ES-I3 (cell line): Measurements from ENCODE around the gene KCNQ4.

ENCODE experiments used
- H3K36me3 ChIP-seq: 2 replicates; pipeline ENCODE4 v1.6.1; 2013; ENCODE audit warnings: mild to moderate bottlenecking, low read length, control low read depth, moderate library complexity; ENCODE audit not compliant: insufficient read depth
- H3K4me1 ChIP-seq: 2 replicates; pipeline ENCODE4 v1.6.1; 2013; ENCODE audit warnings: mild to moderate bottlenecking, control low read depth, low read length; ENCODE audit not compliant: insufficient read depth
- H3K9ac ChIP-seq: 2 replicates; pipeline ENCODE4 v1.6.1; 2013; ENCODE audit warnings: low read depth, mild to moderate bottlenecking, low read length, moderate library complexity
- H3K9me3 ChIP-seq: 2 replicates; pipeline ENCODE4 v1.6.1; 2013; ENCODE audit warnings: mild to moderate bottlenecking, low read length, moderate library complexity; ENCODE audit not compliant: control insufficient read depth, insufficient read depth

The KCNQ4 gene

DNA sequence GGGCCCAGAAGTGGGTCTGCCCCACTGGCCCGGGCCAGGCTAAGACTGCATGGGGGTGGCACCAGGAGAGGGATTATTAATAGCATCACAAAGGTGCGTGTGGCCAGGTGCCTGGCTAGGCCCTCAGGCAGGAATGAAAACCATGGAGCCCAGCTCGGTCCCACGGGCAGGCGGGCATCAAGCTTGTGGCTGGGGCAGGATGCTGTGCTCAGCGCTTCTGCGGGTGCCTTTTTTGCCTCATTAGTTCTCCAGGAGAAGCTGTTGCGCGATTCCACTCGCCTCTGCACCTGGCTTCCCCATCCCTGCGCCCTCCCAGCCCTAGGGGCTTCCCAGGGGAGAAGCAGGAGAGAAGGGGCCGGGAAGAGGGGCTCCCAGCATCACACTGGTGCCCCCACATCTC, 39.3 kb downstream of the KCNQ4 start:
- Histone ChIP-seq H3K36me3 (no peaks in the 10 kb centered on the region), H3K9me3 (no peaks in the 10 kb centered on the region; the same call in 1 of the 2 replicates), H3K9ac (no peak overlapping the region), H3K4me1 (peaks cover 17% of the 10 kb centered on the region)

DNA sequence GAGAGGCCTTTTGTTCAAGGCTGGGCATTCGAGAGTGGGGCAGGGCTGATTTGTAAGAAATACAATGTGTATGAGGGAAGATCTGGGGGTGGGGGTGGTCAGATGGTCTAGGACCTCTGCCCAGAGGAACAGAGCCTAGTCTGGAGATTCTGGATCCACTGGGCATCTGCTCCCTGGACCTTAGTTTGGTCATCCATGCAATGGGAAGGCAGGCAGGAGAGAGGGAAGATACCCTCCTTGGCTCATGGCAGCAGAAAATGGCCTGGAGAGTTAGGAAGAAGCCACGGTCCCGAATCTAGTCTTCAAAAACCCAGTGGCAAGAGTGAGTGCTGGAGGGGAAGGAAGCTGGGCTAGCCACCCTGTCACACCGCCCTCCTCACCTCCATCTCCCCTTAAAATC, 39.8 kb downstream of the KCNQ4 start:
- Histone ChIP-seq H3K4me1 (peaks cover 17% of the 10 kb centered on the region), H3K9me3 (no peaks in the 10 kb centered on the region; the same call in 1 of the 2 replicates), H3K36me3 (no peaks in the 10 kb centered on the region), H3K9ac (no peak overlapping the region)

DNA sequence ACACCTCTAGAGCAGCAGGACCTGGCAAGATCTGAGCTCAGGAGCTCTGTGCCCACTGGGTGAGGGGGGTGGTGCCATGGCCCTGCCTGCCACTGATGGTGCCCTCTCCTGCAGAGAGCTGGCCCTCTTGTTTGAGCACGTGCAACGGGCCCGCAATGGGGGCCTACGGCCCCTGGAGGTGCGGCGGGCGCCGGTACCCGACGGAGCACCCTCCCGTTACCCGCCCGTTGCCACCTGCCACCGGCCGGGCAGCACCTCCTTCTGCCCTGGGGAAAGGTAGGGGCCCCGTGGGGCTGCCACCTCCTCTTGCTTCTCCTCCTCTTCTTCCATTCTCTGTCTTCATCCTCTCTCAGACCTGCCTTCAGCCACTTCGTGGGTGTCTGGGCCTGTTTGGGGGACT, 40.4 kb downstream of the KCNQ4 start:
- Histone ChIP-seq H3K4me1 (peaks cover 17% of the 10 kb centered on the region), H3K36me3 (no peaks in the 10 kb centered on the region), H3K9ac (no peak overlapping the region), H3K9me3 (no peaks in the 10 kb centered on the region; the same call in 1 of the 2 replicates)

DNA sequence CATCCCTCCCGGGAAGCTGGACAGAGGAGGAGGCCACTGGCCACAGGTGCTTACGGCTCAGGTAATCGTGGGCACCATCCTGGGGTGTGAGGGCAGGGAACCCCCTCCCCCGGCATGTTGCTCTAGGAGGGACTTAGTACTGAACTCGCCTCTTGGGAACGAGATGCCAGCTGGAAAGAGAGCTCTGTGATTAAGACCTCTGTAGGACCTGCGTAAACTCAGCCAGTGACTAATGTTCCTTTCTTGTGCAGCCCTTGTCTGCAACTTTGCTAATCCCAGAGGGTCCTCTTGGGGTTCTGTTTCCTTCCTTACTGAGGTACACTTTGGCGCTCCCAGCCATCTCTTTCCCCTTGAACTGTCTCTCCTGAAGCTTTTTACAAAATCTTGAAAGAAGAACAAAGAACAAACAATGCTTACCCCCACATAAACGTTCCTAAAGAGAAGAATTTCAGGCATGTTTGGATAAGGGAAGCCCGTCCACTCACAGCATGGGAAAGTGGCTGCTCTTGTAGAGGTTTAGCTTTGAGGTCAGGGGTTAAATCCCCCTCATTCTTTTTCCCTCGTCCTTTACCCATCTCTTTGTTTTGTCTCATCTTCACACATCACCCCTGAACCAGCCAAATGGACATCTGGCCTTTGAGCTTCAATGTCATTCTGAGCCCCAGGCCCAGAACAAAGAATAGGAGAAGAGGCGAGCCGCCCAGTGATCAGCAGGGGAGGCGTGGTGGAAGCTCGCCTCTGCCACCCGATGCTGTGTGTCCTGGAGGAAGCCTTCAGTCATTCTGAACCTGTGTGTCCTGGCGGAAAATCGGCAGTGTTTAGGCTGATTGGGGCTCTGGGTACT, 41.2 kb downstream of the KCNQ4 start:
- H3K9ac ChIP-seq = no peak overlapping the region
- H3K36me3 ChIP-seq = no peaks in the 10 kb centered on the region
- H3K4me1 ChIP-seq = peaks cover 17% of the 10 kb centered on the region
- H3K9me3 ChIP-seq = no peaks in the 10 kb centered on the region; the same call in 1 of the 2 replicates

DNA sequence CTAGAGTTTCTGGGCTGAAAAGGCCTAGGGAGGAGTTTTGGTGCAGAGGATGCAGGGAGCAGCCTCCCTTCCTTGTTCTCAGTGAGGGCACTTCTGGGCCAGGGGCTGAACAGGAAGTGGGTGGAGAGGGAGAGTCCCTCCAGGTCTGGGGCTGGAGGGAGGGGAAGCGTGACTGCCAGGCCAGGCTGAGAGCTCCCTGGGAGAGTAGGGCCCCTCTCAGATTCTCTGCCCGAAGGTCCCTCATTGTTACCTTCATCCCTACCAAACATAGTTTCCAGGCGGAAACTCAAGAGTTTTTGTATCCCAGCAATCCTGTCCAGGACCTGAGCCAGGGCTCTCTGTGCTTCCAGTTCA, 41.8 kb downstream of the KCNQ4 start:
- Histone ChIP-seq H3K9me3 (no peaks in the 10 kb centered on the region; the same call in 1 of the 2 replicates), H3K36me3 (no peaks in the 10 kb centered on the region), H3K4me1 (peaks cover 17% of the 10 kb centered on the region), H3K9ac (no peak overlapping the region)

DNA sequence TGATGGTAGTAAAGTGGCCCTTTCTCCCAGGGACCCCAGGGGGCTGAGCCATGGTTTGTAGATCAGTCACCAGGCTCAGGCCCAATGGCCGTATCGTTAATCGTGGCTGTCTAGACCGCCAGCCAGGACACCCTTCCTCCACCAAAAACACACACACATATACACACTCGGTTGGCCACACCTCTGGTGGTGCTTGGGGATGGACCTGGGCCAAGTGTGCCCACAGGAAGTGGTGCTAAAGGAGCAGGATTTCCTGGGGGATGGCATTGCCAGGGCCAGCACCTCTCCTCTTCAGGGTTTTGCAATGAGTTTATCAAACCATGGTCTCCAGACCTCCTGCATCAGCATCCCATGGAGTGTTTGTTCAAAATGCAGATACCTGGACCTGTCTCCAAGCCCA, 42.4 kb downstream of the KCNQ4 start:
- no peak overlapping the region for H3K9ac ChIP-seq
- peaks cover 17% of the 10 kb centered on the region for H3K4me1 ChIP-seq
- no peaks in the 10 kb centered on the region; the same call in 1 of the 2 replicates for H3K9me3 ChIP-seq
- H3K36me3 ChIP-seq = no peaks in the 10 kb centered on the region

DNA sequence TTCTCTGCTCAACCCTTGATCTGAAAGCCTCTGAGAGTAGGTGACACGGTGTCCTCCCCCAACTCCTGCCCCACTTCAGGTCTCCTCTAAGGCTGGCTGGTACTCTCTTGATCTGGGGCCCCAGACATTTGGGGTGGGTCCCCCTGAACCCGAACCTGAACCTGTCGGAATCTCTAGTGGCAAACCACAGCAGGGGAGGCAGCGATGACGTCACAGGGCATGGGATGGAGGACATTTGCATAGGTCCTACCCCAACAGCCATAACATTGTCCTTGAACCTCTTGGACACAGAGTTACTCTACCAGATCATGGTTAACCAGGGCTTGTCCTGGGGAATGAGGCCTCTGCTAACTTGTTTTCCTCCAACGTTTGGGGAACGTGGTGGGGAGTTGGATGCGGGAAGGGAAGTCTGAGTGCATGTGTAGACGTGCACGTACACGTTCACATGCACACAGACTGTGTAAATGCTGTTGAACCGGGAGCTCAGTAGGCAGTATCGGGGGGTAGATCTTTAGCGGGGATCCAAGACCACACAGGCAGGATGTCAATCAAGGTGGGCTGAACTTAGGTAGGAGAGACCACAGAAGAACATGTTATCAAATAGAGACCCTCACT, 46.2 kb downstream of the KCNQ4 start:
- Histone ChIP-seq H3K4me1 (peaks cover 12% of the 10 kb centered on the region), H3K9me3 (no peaks in the 10 kb centered on the region; the same call in 1 of the 2 replicates), H3K9ac (no peak overlapping the region), H3K36me3 (no peaks in the 10 kb centered on the region)

DNA sequence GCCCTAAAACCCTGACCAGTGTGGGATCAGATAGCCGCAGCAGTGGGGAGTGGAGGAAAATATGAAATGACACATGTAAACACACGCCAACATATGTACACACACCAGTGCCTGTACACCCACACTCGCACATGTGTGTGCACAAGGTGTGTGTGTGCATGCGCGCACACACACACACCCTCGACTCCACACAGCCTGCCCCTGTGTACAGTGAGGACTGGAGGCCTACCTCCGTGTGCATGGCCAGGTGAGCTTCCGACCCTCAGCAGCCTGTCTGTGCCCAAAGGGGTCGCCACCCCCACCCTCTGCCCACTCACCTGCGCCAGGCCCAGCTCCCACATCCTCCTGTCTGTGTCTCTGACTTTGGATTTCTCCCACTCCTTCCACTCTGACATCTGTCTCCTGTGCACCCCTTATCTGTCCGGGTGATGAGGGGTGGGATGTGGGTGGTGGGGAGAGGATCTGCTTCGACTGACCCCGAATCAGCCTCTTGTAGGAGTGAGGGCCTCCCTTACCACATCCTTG, 46.9 kb downstream of the KCNQ4 start:
- Histone ChIP-seq H3K9ac (no peak overlapping the region), H3K9me3 (no peaks in the 10 kb centered on the region; the same call in 1 of the 2 replicates), H3K4me1 (peaks cover 12% of the 10 kb centered on the region), H3K36me3 (no peaks in the 10 kb centered on the region)

DNA sequence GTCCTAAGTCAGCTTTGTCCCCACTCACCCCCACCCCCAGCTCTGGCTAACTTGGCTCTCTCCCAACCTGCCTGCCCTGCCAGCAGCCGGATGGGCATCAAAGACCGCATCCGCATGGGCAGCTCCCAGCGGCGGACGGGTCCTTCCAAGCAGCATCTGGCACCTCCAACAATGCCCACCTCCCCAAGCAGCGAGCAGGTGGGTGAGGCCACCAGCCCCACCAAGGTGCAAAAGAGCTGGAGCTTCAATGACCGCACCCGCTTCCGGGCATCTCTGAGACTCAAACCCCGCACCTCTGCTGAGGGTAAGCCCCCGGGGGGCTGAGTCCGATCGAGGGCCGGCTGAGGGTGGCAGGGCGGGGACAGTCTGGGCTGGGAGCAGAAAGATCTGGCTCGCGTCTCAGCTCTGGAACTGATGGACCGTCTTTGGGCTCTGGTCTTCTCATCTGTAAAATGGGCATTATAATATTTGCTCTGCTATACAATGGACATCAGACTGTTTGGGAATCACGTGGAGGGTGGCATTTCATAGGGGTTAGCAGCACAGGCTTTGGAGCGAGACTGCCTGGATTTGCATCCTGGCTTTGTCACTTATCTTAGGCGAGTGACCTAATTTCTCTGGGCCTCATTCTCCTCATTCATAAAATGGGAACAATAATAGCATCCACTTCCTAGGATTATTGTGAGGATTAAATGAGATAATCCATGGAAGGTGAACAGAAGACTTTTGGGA, 47.6 kb downstream of the KCNQ4 start:
- no peak overlapping the region for H3K9ac ChIP-seq
- no peaks in the 10 kb centered on the region; the same call in 1 of the 2 replicates for H3K9me3 ChIP-seq
- peaks cover 5% of the 10 kb centered on the region; the same call in 1 of the 2 replicates for H3K4me1 ChIP-seq
- no peaks in the 10 kb centered on the region for H3K36me3 ChIP-seq

DNA sequence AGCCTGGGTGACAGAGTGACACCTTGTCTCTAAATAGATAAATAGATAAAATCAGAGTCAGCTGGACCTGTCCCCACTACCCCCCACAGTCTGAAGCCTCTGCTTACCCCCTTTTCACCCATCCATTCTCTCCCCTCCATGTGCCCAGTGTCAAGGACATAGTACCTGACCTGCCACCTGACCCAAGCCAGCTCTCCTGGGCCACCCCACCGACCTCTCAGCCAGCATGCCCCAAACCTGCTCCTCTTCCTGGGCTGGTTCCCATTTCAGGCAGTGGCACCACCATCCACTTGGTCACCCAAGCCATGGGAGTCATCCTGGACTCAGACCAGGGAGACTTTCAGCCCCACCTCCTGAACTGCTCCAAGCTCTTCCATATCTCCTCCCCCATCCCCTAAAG, 50.4 kb downstream of the KCNQ4 start:
- no peaks in the 10 kb centered on the region for H3K9me3 ChIP-seq
- H3K4me1 ChIP-seq = peaks cover 5% of the 10 kb centered on the region; the same call in 1 of the 2 replicates
- H3K9ac ChIP-seq = no peak overlapping the region
- no peaks in the 10 kb centered on the region for H3K36me3 ChIP-seq

DNA sequence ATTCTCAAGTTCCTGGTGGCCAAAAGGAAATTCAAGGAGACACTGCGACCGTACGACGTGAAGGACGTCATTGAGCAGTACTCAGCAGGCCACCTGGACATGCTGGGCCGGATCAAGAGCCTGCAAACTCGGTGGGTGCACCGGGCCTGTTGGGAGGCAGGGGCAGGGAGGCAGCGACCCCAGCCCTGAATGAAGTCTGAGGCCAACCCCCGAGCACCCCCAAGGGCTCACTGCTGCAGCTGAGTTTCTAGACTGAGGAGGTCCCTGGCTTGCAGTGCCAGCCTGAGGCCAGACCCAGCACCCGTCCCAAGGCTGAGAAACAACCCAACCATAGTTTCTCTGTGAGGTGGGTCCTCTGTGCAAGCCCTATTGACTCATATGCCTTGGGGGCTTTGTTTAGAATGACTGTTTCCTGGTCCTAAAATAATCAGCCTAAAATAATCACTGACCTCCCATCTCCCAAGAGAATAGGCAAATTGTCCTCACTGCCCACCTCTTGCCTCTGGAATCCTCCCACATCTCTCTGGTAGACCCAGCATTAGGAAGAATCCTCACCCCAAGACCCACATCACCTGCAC, 51.5 kb downstream of the KCNQ4 start:
- Histone ChIP-seq H3K4me1 (peaks cover 5% of the 10 kb centered on the region; the same call in 1 of the 2 replicates), H3K9me3 (no peaks in the 10 kb centered on the region), H3K9ac (no peak overlapping the region), H3K36me3 (no peaks in the 10 kb centered on the region)

DNA sequence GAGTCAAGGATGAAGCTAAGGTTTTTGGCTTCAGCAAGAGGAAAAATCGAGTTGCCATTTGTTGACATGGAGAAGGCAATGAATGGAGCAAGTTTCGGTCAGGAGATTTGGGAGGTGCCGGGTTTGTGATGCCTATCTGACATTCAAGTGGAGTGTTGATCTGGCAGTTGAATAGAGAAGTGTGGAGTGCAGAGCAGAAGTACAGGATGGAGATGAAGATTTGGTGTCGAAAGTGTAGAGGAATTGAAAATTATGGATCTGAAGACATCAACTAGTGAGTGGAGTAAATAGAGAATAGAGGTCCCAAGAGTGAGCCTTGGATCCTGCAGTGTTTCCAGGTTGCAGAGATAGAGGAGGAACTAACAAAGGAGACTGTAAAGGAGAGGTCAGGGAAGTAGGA, 52.7 kb downstream of the KCNQ4 start:
- Histone ChIP-seq H3K36me3 (no peaks in the 10 kb centered on the region), H3K9ac (no peak overlapping the region), H3K4me1 (peaks cover 5% of the 10 kb centered on the region; the same call in 1 of the 2 replicates), H3K9me3 (no peaks in the 10 kb centered on the region)

DNA sequence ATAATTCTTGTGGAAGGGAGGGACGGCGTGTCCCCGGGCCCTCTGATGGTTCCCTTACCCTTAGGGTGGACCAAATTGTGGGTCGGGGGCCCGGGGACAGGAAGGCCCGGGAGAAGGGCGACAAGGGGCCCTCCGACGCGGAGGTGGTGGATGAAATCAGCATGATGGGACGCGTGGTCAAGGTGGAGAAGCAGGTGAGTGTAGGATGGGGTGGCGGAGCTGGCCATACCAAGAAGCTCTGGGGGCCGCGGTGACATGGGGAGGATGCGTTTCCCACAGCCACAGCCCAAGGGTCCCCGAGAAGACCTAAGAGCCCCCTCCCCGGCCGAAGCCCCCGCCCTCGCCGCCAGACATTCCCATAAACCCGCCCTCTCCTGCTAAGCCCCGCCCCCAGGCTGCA, 54.0 kb downstream of the KCNQ4 start:
- Histone ChIP-seq H3K4me1 (peaks cover 5% of the 10 kb centered on the region; the same call in 1 of the 2 replicates), H3K9me3 (no peaks in the 10 kb centered on the region), H3K9ac (no peak overlapping the region), H3K36me3 (no peaks in the 10 kb centered on the region)
